HG03575 (cell line): Measurements from ENCODE around the gene PTPRQ.
"Not testable (repeated sequence)": the region's sequence is repeated elsewhere in the genome, so short reads cannot be mapped to it uniquely, and the experiment has no call there.

Experiments
- ATAC-seq: cut with Tn5 transposase; IDR thresholded peaks from one replicate; pipeline ENCODE4 v1.9.1; 2021; ENCODE audit not compliant: unreplicated experiment, insufficient number of reproducible peaks, low FRiP score; ENCODE audit errors: extremely low read depth

Gene PTPRQ

DNA sequence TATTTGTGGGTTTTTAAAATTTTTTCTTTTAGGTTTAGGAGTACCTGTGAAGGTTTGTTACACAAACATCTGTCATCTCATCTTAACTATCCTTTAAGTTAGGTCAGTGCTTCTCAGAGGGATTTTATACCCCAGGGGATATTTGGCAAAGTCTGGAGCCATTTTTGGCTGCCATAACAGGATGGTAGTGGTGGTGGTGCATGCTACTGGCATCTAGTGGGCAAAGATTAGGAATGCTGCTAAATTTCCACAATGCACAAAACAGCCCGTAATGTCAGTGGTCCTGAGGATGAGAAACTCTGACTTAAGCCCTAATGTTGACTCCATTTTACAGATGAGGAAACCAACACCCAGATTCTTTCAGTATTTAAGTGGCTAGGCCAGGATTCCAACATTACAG, 178.2 kb downstream of the PTPRQ start:
- ATAC-seq = no peak

DNA sequence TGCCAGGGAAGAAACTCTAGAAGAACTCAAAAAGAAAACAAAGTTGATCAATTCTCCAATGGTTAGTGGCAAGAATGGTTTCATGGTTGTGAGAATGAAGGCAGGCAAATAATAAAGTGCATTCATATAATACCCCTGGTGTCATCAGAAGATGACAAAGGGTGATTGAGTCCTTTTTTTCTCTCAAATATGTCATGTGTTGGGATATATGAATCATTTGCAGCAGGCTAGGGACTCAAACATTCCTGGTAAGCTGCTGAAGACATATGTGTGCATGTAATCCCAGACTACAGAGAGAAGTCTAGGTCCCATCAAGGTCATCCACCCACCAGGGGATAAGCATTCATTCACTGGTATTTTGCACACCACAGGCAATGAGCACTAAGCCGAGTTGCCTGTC, 181.0 kb downstream of the PTPRQ start:
- ATAC-seq = no peak

DNA sequence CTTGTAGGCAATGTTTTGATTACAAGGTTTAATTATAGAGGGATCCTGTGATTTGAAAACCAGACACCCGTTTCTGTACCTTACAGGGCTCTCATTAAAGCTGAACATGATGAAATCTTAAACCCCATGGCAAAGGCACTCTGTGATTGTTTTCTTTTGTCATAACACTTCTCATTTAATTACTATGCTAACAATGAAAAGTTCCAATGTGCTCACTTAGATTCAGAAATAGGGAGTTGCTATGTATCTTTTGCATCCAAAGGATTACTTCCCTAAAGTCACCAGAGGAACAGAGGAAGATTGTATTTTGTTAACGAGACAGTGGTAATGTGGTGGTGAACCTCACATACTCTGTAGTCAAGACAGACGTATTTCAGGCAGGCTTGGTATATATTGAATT, 181.9 kb downstream of the PTPRQ start:
- no peak for ATAC-seq

DNA sequence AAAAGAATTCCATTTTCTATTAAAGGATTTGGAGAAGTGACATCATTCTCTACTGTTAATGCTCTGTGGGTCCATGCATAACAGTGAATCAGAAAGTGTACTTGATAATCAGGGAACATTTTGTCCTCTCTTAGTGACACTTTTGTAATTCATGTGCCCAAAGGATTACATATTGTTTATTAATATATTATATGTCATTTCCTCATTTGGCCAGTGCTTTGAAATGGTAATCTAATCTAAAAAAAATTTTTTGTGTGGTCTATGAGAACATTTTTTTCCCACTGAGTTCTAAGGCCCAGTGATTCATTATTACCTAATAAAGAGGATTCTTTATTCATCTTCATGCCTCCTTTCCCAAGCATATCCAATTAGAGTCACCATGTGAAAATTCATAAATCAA, 183.7 kb downstream of the PTPRQ start:
- no peak for ATAC-seq

DNA sequence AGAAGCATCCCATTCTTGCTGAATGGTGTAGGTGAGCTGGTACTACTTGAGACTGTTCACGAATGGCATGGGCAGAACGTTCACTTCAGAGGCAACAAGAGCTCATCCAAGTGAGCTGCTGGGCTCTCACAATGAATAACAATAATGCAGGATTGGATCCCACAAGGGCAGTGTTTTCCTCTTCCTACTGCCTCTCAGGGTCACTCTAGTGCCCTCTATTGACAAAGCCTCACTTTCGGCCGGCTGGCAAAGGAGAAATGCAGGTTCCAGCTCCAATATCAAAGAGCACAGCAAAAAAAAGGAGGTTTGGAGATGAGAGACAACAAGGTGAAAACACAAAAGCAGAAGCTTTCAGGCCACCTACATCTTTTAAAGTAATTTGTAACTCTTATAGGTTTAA, 188.8 kb downstream of the PTPRQ start:
- no peak for ATAC-seq

DNA sequence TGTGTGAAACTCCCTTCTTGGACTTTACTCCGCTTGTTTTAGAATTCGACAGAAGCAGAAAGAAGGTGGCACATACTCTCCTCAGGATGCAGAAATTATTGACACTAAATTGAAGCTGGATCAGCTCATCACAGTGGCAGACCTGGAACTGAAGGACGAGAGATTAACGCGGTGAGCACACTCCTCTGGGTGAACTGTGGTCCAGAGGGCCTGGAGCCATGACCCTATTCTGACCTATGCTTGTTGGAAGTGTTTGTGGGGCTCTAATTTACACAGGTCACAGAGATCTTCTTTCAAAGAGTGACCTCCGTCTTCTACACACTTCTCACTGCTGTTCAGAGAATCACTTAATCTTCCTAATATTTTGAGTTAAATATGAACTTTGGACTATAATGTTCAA, 190.9 kb downstream of the PTPRQ start:
- no peak for ATAC-seq

DNA sequence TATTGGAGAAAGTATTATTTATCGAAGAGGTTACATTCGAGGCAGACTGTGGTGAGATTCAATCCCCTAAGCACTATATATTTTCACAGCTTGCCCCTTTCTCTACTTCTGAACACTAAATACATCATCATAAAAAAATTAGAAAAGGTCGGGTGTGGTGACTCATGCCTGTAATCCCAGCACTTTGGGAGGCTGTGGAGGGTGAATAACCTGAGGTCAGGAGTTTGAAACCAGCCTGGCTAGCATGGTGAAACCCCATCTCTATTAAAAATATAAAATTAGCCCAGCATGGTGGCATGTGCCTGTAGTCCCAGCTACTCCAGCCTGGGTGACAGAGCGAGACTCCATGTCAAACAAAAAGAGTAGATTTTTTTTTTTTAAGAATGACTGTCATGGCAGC, 192.8 kb downstream of the PTPRQ start:
- ATAC-seq = no peak

DNA sequence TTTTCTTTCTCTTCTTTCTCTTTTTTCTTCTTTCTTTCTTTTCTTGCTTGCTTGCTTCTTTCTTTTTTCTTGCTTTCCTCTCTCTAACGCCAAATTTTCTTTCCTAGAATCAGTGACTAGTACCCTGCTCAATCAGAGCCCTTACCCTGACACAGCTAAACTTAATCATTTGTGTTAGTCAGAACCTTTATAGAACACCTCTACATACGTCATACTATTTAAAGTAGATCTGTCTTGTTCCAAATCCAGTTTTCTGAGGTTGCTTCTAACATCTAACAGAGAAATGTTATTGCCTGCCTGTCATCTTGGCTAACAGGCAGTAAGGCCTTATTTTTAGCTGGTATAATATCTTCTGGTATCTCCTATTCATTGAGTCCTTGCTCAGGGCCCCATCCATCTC, 197.9 kb downstream of the PTPRQ start:
- ATAC-seq = no peak

DNA sequence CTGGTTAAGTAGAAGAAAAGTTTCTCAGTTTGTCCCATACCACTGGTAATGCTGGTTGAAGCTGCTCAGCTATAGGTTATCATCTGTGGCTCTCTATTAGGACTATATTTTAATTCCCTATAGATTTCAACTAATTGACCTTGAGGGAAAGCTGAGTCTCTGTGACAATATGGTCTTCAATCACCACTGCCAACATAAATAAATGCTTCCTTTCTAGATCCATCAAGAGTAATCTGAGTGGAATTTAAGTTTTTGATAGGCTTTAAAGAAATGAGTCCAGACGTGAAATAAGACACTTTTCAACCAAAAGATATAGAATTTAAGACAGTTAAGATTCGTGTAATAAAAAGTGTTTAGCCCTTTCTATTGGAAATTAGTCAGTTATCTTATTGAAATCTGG, 199.9 kb downstream of the PTPRQ start:
- ATAC-seq = no peak

DNA sequence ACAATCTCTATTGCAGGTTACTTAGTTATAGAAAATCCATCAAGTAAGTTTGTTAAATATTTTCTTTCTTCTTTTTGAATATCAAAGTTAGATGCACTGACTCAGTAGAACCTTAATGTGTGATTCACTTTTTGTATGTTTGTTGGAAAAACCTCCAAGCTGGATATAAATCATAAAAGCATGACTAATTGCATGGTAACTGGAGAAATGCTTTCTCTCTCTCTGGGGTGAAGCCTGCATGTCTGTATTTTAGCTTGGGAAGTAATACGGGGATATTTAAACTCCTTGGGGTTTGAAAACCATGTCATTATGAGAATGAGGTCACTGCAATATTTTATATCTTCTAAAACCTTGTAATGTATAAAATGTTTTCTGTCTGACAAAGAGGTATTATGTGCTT, 204.8 kb downstream of the PTPRQ start:
- no peak for ATAC-seq

DNA sequence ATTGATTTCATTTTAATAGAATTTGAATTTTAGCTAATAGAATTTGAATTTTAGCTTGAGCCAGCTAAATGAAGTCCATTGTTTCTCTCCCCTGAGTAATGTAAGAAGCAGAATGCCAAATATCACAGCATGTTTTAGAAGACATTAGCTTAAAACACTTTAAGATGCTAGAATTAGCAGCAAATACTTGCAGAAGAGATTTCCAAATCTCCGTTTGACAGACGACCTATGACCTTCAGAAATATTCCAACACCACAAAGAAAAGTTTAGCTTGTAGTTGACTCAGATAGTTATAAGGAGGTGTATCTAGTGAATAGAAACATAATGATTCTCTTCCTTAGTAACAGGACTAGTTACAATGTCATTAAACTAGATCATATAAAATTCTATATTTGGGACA, 211.7 kb downstream of the PTPRQ start:
- ATAC-seq = no peak

DNA sequence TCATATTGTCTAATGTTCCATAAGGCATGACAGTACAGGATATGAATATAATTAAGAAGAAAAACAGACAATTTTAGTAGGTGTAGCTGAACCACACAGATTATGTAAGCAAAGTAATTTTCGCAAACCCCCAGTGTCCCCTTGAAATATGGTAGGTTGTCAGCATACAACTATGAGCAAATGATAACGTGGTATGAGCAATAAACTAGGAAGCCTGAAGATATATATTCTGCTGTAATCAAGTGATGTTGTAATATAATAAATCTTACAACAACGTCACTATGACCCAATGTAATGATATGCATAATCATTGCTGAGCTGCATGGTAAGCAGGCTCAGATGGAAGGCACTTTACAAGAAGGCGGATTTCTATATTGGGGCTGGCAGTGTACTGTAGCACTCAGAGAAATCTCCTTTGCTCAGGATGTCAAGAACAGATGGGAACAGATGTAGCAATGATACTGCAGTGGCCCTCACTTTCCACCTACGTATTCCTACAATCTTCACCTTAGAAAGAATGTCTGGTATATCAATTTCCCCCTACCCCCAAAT, 215.6 kb downstream of the PTPRQ start:
- ATAC-seq = no peak

DNA sequence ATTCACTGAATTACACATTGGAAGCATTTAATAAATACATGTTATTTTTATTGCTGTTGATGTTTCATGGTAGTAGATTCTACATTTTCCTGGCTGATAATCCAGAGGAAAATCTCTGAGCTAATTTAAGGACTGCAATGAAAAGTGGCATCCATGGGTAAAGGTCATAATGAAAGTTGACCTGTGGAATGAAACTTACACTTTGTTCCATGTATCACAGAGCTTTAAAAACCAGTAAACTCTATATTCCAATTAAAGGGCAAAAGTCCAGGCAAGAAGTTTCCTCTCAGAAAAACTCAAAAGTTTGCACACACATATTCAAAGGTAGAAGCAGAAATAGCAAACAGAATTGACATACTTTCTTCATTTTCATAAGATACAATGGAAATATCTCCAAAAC, 218.6 kb downstream of the PTPRQ start:
- no peak for ATAC-seq

DNA sequence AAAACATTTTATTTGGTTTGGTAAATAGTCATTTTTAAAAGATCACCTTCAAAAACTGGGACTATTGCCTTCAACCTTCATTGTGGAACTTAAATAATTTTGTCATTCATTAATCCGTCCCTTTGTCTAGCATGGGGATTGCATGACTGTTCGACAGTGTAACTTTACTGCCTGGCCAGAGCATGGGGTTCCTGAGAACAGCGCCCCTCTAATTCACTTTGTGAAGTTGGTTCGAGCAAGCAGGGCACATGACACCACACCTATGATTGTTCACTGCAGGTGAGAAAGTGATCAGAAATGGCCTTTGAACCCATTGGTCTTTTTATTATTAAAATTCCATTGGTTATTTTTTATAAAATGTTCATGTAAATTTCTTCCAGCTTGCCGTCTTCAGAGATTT, 226.2 kb downstream of the PTPRQ start:
- ATAC-seq = no peak

DNA sequence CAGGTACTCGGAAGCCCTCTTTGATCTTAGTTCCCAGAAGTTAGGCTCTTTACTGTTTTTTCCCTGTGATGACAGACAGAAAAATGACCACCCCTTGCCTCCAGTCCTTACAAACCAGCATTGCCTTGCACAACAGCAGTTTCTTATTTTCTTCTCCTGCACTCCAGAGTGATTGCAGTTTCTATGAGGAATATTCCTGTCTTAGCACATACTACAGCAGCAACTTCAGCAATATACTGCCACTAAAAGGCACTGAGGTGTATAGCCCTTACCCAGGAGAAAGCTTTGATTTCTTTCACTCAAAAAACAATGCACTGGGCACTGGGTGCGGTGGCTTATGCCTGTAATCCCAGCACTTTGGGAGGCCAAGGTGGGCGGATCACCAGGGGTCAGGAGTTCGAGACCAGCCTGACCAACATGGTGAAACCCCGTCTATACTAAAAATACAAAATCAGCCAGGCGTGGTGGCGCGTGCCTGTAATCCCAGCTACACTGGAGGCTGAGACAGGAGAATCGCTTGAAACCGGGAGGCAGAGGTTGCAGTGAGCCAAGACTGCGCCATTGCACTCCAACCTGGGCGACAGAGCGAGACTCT, 232.1 kb downstream of the PTPRQ start:
- ATAC-seq = not testable (repeated sequence)

DNA sequence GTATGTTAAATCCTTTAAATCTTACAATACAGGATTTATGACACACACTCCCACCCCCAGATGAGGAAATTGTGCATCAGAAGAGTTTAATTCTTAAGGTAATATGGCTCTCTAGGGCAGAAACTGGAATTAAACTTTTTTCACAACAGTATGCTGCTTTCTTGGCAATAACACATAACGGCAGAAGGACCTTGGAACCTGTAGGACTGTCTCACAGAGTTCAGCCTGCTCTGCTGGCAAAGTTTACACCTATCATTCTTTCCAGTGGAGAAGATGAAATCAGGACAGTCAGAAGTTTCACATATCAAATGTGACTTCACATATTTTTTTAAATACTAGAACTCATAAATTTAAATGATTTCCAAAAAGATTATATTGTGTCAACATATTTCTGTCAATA, 232.8 kb downstream of the PTPRQ start:
- no peak for ATAC-seq

DNA sequence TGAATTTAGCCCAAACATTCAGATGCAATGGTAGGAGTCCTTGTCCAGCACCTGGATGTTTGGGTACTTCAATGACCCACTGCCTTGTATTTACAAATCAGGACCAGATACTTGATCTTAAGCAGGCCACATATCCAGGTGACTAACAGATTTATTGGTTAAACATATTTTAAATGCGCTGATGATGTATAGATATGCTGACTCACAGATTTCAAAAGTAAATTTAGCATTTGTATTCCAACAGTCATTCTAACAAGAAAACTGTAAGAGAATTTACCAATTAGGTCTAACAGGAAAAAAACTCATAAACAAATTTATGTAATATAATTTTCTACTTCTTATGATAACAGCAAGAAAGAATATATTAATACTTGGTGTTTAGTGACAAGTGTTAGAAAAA, 234.0 kb downstream of the PTPRQ start:
- ATAC-seq = no peak

DNA sequence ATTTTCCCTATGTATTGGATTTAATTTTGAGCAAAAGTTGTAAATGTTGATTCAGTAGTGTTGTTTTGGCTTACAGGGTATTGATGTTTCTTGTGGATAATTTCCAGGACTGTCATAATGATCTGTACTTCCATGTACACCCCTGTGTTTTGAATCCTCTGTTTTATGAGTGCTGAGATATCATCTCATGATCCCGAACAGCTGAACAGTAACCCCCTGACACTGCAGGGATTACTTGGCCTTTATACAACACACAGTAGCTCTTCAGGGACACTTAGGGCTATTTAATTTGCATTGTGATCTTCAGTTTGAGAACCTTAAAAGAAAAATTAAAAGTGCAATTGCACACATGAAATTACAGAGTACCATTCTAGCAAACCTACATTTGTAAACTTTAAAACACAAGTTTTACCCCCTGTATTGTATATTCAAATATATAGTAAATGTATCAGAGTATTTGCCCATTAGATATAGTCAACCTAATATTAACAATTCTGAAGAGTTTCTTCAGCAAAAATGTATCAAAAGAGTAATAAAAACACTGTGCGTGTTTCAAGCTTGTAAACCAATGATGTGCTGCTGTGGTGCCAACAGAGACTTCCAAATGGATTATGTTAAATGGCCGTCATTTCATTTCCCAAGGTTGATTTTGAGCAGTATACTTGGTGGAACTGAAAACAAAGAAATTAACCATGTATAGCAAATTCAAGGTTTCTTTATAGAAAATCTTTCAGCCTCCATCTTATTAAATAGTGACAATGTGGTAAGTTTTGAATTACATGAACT, 235.5 kb downstream of the PTPRQ start:
- ATAC-seq = no peak

DNA sequence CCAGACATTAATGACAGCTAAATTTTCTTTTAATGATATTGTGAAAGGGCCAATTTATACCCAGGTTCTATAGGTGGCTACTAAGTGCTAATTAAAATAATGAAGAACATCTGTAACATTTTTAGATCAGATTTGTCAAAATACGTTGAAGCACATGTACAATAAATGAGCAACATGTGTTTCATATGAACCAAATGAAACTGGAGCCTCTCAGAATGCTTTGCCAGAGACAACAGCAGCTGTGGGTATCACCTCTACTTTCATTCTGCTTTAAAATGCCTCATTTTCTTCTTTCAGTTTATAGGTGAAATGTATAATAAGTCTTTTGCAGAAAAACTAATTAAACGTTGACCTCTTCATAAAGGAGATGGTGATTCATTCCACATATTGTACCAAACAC, 237.3 kb downstream of the PTPRQ start:
- no peak for ATAC-seq

DNA sequence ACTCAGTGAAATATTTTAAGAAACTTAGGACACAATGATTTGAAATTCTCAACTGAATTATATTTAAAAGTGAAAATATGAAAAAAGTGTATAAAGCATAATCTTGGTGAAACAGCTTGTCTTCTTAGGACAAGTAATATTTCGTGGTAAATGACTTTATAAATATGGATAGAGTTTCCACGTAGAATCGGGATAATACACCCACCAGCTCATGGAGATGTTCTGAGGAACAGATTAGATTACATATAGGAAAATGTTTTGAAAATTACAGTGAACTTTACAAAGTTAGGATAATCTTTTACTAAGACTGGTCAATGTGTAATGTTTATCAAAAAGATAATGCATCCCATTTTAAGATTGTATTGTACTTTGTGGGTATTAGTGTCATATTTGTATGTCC, 237.8 kb downstream of the PTPRQ start:
- ATAC-seq = no peak

DNA sequence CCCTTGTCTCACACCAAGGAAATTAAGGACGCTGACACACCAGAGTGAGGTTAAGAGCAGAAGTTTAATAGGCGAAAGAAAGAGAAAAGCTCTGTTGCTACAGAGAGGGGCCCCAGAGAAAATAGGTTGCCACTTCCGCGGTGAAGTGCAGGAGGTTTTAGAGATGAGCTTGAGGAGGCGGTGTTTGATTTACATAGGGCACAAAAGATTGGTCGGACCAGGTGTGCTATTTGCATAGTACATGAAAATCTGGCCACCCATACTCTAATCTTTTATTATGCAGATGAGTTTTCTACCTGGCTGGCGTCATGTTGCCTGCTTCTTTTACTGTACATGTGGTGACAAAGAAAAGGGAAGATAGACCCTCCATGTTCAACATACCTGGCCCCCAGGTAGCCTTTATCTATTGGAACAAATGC, 240.1 kb downstream of the PTPRQ start:
- ATAC-seq = no peak
